Measurements from ENCODE around the gene CACNA1D. TPM values are rescaled to one million over a fixed set of nuclear protein-coding genes. Genes with fewer than 3 reads are reported as not detected.

CACNA1D gene
- total RNA-seq, 1 experiment from 2014 or later = 1.1 TPM

DNA sequence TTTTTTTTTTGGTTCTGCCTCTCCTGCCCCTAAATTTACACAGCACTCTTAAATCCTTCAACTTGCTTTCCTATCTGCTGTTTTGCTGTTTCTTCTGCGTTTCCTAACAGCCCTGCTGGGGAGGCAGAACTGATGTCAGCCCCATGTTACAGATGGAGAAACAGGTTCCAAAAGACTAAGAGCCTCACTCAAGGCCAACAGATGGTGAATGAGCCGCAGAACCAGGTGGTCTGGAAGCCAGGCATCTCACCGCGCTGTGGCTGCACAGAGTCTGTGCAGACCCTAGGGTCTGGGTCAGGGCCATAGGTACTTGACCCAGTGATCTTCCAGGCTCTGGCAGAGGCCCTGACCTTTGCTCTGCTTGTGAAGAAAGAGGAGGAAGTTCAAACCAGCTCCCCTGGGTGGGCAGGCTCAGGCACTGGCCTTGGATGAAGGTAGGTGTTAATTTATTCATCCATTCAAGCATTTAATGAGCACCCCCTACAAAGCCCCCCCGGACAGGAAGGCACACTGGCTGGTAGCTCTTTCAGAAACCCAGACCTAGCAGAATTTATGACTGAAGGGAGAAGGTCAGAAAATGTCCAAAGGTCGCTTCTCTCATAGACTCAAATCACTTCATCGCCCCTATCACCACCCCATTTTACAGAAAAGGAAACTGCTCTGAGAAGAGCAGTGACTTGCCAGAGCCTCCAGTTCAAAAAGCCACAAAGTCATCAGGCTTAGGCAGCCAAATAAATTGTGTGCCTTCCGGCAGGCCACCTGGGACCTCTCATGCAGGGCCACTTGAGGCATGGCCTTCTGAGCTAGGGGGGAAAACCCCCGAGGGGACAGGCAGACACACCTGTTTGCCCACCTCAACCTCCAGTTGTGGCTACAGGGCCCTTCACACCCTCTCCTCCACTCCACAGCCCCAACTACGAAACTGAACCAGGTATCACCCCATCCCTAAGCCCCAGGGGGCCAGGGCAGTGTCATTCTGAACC is 349.1 kb downstream of the CACNA1D start:
- CTCF ChIA-PET = no interaction called here
- no peaks in the 10 kb centered on the region for H4K20me1 ChIP-seq (ENCODE audit: insufficient read depth)
- no peaks in the 10 kb centered on the region for H3K27me3 ChIP-seq (ENCODE audit: insufficient read depth, low read length)
- H2AFZ ChIP-seq (ENCODE audit: low read depth, low read length, poor library complexity, severe bottlenecking) = no peak overlapping the region
- intact Hi-C loops (cut with micrococcal nuclease) = no loop called here
- H3K9me2 ChIP-seq (ENCODE audit: insufficient read depth) = no peaks in the 10 kb centered on the region
- DNase-seq (ENCODE audit: low read depth, low spot score) = no peak
- H3K4me2 ChIP-seq (ENCODE audit: low read length) = peak overlapping the region; percentile 38
- no peak overlapping the region for H3K4me3 ChIP-seq (replicated peaks in 1 of 2; ENCODE audit: low read depth in 1 of 2, low read length in 2 of 2)
- no TSS peak for BruUV-seq (replicated peaks)
- H3K4me1 ChIP-seq (ENCODE audit: control insufficient read depth in 1 of 2, insufficient read depth in 2 of 2, low read length in 2 of 2) = peaks cover 39 to 51% of the 10 kb centered on the region in 2 experiments
- H3K9ac ChIP-seq (ENCODE audit: low read length) = peak overlapping the region; percentile 27; the same call in 1 of the 2 replicates
- no peak for ATAC-seq
- POLR2A ChIA-PET = no interaction called here
- RAD21 ChIA-PET (ENCODE audit: low non-redundant PET in 1 of 2, low total read pairs in 2 of 2, uncharacterized antibody in 2 of 2, unreplicated experiment in 2 of 2) = no interaction called here
- TF ChIP-seq POLR2A (IDR thresholded peaks at IDR 0.05; ENCODE audit: borderline replicate concordance, extremely low read depth, insufficient read depth, insufficient read length) (no peak), ATF3 (IDR thresholded peaks at IDR 0.05) (no peak), FOSL1 (IDR thresholded peaks at IDR 0.05; ENCODE audit: low read depth) (no peak), CTCF (IDR thresholded peaks at IDR 0.05 in 2 of 3, conservative IDR thresholded peaks at IDR 0.05 in 1 of 3; ENCODE audit: borderline replicate concordance in 1 of 3, insufficient read depth in 1 of 3, low read depth in 2 of 3, low read length in 2 of 3) (no peak), EGR1 (IDR thresholded peaks at IDR 0.05; ENCODE audit: low read depth) (no peak), ZFX (IDR thresholded peaks at IDR 0.05) (no peak), POLR2AphosphoS5 (IDR thresholded peaks at IDR 0.05; ENCODE audit: low read depth, low read length) (no peak), REST (IDR thresholded peaks at IDR 0.05; ENCODE audit: low read depth) (no peak)
- H3K9me3 ChIP-seq (ENCODE audit: control insufficient read depth in 1 of 2, insufficient read depth in 1 of 2, low read depth in 1 of 2, low read length in 2 of 2) = no peaks in the 10 kb centered on the region
- peaks cover 6% of the 10 kb centered on the region; the same call in 1 of the 2 replicates for H3K79me2 ChIP-seq (ENCODE audit: insufficient read depth, low read length)
- no peaks in the 10 kb centered on the region for H3K36me3 ChIP-seq (ENCODE audit: control insufficient read depth in 1 of 2, insufficient read depth in 2 of 2, low read length in 2 of 2)
- H3K27ac ChIP-seq (ENCODE audit: low read depth, low read length) = peak overlapping the region; percentile 65

All from HCT116 (cell line).